HG03575 (cell line): Measurements from ENCODE around the gene THEM4.

Experiments used
- ATAC-seq: cut with Tn5 transposase; IDR thresholded peaks from one replicate; pipeline ENCODE4 v1.9.1; 2021; ENCODE audit not compliant: unreplicated experiment, insufficient number of reproducible peaks, low FRiP score; ENCODE audit errors: extremely low read depth

THEM4 gene

GRCh38 chr1:151828921-151829320 is 80.4 kb downstream of the THEM4 start:
- ATAC-seq = no peak

GRCh38 chr1:151827853-151828252 is 81.5 kb downstream of the THEM4 start:
- ATAC-seq = no peak

- no peak for ATAC-seq
These were observed 83.3 kb downstream of the THEM4 start for GRCh38 chr1:151825751-151826660.

- no peak for ATAC-seq
These were observed 84.1 kb downstream of the THEM4 start for GRCh38 chr1:151825204-151825603.
